GM12872 (cell line): ENCODE data around the gene FAM168B.

Source experiments
- TF ChIP-seq, protein P1 (sequence below): IDR thresholded peaks from 3 replicates; pipeline ENCODE4 v1.5.1; 2011; ENCODE audit warnings: low read depth, mild to moderate bottlenecking, low read length, moderate library complexity; ENCODE audit not compliant: insufficient read depth

FAM168B gene

DNA sequence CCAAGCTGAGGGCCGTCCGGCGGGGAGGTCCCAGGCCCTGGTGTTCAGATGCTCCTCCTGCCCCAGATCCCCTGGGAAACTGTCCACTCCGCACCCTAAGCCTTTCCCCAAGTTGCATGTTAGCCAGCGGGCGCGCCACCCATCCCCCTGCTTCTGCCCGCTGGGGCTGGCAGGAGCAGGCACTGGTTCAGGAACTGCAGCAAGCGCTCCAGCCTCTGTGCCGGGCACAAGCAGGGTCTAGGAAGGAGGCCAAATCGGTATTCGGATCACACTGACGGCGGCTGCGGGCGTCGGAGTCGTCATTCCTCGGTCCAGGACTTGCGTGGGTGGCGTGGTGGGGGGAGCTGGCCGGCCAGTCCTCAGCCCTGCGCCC lies 53.7 kb downstream of the FAM168B start:
- TF ChIP-seq, protein P1, sequence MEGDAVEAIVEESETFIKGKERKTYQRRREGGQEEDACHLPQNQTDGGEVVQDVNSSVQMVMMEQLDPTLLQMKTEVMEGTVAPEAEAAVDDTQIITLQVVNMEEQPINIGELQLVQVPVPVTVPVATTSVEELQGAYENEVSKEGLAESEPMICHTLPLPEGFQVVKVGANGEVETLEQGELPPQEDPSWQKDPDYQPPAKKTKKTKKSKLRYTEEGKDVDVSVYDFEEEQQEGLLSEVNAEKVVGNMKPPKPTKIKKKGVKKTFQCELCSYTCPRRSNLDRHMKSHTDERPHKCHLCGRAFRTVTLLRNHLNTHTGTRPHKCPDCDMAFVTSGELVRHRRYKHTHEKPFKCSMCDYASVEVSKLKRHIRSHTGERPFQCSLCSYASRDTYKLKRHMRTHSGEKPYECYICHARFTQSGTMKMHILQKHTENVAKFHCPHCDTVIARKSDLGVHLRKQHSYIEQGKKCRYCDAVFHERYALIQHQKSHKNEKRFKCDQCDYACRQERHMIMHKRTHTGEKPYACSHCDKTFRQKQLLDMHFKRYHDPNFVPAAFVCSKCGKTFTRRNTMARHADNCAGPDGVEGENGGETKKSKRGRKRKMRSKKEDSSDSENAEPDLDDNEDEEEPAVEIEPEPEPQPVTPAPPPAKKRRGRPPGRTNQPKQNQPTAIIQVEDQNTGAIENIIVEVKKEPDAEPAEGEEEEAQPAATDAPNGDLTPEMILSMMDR = no peak

DNA sequence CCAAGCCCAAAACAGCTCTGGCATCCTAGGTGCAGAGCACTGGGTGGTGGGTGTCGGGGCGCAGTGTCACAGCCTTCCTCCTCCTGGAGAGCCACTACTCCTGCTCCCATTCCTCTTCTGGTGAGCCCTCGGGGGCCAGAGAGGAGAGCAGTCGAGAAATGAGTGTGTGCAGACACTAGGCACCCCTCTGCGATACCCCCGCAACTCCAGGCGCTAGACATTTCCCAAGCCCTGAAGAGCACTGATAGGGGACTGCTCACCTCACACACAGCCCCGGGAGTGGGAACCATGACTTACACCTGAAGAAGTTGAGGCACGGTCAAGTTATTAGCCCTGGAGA lies 54.2 kb downstream of the FAM168B start:
- TF ChIP-seq, protein P1 = no peak

DNA sequence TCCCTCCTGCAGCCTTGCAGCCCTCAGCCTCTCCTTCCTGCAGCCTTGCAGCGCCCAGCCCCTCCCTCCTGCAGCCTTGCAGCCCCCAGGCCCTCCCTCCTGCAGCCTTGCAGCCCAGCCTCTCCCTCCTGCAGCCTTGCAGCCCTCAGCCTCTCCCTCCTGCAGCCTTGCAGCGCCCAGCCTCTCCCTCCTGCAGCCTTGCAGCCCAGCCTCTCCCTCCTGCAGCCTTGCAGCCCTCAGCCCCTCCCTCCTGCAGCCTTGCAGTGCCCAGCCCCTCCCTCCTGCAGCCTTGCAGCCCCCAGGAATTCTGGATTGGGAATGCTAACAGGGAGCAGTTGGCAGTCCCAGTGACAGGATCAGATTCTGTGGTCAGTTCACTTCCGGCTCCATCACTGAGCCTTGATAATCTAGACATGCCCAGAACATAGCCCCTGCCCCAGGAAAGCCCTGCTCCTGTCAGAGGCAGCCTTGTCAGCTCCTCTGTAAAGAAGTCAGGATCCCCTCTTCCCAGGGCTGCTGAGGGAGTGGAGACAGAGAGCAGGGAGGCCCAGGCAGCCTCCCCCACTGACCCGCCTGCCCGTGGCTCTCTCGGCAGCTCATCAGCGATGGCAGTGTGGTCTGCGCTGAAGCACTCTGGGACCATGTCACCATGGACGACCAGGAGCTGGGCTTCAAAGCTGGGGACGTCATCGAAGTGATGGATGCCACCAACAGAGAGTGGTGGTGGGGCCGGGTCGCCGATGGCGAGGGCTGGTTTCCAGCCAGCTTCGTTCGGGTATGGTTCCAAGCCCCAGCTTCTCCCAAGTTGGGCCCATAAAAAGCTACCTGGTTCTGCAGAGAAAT lies 54.8 kb downstream of the FAM168B start:
- TF ChIP-seq, protein P1 = no peak

DNA sequence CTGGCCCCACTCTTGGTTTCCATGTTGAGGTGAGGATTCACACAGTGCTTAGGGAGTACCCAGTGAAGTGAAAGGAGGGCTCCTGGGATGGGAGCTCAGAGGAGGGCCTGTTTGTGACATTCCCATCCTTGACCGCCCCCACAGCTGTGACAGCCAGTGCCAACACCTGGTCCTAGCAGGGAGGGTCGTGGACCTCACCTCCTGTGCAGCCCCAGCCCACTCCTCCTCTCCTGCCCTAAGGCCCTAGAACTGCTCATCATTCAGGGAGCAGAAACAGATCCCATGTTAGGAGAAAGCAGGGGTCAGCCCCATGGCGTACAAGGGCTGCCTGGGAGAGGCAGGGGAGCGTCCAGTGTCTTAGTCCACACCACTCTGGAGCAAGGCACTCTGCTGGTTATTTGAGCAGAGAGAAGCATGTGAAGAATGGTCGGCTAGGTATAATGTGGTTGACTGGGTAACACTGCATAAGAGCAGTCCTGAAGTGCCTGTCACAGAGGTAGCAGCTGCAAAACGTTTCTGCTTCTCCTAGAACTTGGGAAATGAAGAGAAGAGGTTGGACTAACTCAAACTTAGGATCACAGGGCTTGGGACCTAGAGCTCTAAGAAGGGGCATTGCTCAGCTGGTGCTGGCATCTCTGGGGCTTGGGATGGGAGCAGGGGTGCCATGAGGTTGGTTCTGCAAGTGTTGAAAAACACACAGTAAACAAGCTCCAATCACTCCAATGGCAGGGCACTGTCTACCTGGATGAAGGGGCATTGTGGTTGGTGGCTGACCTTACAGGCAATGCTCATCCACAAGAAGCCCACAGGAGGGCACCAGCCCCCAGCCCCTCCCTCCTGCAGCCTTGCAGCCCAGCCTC lies 55.6 kb downstream of the FAM168B start:
- TF ChIP-seq, protein P1 = no peak

DNA sequence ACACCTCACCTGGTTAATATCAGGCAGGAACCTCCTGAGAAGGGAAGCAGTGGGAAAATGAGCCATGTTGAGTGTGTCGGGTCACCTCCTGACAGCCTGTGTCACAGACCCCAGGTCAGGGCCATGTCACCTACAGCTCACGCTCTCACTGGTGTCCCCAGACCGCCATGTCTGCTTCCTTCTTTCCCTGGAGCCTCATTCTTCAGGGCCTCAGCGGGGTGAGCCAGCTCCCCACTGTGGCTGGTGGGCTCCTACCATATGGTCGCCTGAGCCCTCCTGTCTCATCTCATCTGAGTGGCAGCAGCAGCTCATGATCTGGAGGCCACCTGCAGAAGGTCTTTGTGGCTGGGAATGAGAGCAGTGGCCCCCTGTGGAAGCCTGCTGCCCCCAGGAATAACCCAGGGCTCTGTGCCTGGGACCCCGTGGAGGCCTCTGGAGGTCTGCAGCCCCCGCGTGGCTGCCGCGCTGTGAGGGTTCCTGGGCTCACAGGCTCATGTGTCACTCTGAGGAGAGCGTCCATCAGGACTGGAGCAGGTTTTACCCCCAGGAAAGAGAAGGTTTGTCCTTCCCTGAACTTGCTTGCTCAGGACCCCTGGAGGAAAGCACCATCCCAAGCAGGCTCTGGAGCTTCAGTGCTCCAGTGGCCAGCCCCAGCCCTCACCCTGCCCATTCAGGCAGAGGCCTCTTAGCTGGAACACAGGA lies 56.4 kb downstream of the FAM168B start:
- TF ChIP-seq, protein P1 = no peak

DNA sequence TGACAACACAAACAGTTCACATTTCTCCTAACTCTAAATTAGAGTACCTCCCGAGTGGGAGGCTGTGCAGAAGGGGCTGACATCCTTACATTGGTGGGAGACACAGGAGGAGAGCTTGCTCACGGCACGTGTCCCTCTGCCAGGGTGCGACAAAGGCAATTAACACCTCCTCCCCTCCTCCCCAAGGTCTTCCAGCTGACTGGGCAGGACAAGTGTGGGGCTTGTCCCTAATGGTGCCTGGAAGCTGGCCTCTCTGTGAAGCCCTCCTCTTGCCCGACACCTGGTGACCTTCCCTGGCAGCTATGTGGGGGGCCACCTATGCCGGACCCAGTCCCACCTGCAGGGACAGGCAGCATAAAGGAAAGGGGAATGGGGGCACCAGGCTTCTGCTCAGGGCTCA lies 57.0 kb downstream of the FAM168B start:
- TF ChIP-seq, protein P1 = no peak

DNA sequence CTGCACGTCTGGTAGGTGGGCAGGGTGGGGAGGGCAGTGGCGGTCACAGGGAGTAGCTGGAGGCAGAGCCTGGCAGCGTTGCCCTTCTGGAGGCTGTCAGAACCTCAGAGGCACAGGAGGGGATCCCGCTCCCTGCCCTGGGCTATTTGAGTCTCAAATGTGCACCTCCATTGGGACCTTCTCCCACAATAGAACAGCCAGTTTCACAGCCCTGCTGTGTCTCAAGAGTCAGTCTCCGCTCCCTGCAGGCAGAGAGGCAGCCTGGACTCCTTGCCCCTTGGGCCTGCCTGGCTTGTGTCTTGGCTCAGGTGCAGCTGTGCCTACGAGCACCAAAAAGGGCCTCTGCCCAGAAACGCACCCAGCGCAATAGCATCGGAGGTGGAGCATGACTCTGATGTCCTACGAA lies 57.4 kb downstream of the FAM168B start:
- TF ChIP-seq, protein P1 = no peak
